NCI-H1694 (cell line): ENCODE data around the gene QTRT2.

Experiments
- DNase-seq: peaks from one replicate; lab custom pipeline; 2025; lab: John Stamatoyannopoulos, UW

The QTRT2 gene

GRCh38 chr3:114078126-114078525, 21.6 kb downstream of the QTRT2 start:
- DNase-seq, result no peak

GRCh38 chr3:114079761-114080160, 23.2 kb downstream of the QTRT2 start:
- DNase-seq, result no peak

DNA sequence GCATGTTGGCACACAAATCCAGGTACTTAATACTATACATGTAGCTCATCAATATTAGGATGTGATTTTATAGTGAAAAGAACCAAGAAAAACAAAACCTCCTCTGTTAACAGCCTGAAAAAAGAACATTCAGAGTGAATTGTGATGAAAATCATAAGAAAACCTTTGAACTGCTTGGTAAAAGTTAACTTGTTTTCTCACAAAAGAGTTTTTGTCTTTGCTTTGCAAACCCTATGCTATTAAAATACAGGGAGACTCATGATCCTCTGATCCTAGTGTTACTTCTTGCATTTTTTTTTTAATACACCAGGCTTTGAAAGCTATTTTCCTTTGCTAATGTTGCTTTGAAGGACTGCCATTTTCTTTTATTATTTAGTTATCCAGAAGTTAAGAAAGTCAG, 23.7 kb downstream of the QTRT2 start:
- DNase-seq, result no peak

DNA sequence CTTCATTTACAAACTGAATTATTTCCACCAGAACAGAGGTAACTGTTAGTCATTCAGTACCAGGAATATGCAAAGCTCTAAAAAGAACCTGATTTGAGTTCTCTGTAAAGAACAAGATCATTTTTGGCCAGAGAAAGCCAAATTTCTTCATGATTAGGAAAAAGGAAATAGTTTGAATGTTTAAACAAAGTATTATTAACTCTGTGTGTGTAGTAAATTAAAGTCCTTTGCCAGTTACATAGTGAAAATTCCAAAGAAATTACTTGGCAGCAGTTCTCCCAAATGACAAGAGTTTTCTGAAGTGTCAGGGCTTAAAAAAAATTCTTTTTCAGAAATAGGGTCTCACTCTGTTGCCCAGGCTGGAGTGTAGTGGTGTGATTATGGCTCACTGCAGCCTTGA, 24.5 kb downstream of the QTRT2 start:
- no peak for DNase-seq

GRCh38 chr3:114083112-114083511, 26.6 kb downstream of the QTRT2 start:
- no peak for DNase-seq

GRCh38 chr3:114086356-114086755, 29.8 kb downstream of the QTRT2 start:
- no peak for DNase-seq

GRCh38 chr3:114089675-114090074, 33.1 kb downstream of the QTRT2 start:
- no peak for DNase-seq

DNA sequence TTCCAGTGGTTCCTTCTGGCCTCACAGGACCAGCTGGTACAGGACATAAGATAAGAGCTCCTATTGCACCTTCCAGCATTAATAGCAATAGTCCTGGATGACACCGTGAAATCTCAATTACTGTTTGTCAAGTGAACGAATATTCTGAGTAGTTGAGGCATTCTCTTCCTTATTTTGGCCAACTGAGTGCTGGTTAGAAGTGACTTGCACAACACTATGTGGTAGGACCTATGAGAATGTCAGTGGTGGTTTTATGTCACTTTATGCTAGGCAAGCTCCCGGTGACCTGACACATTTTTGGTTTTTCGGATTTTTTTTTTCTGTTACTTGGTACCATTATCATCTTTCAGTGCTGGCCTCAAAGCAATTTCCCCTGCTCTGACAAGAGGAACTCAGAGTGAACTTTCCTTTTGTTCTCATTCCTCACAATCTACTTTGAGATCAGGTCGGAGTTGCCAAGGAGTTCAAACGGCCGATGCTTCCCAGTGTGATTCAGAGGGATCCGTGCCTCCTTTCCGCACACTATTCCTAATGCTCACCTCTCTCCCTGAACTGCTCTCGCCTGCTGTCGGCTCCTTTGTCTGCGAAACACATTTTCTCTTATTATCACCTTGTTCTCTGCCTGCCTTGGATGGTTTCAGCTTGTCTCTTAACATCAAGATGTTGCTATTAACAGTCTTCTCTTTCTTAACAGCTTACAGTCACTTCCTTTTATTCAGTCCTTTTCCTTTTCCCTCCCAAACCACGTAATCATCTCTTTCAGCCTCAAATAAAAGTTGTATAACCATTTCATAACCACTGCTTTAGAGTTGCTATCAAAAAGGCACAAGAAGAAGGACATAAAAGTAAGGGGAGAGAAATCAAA, 35.8 kb downstream of the QTRT2 start:
- DNase-seq, result no peak

DNA sequence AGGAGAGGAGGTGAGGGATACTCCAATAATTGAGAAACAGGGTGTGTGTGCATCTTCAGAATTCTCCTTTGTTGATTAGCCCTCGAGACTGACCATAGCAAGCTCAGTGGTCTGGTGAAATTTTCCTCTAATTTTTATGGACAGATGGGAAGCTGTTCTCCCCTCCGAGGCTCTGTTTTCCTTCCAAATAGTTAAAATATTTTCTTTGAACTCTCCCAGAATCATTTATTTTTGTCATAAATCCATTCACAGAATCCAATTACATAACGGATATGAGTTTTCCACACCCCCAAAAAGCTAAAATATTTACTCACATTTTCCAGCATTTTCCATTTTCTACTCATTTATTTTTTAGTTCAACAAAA, 36.5 kb downstream of the QTRT2 start:
- no peak for DNase-seq

DNA sequence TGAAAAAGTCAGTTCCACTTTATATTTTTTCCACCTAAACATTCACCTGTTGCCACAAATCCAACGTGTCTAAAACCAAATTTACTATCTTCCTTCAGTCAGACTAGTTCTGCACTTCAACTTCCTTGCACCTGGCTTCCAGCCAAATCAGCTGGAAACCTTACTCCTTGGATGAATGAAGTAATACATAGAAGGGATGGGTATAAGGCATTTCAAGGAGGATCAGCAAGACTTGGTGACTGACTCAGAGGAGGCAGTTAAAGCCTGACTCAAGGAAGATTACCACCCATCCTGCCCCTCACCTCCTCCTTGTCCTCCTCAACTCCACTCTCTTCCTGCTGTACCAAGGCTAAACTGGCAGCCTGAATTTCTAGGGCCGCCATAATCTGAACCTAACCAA, 37.1 kb downstream of the QTRT2 start:
- DNase-seq, result no peak

- DNase-seq, result no peak
Measured at GRCh38 chr3:114095796-114096195, 39.3 kb downstream of the QTRT2 start.

- DNase-seq, result no peak
Measured at GRCh38 chr3:114101101-114101500, 44.6 kb downstream of the QTRT2 start.

DNA sequence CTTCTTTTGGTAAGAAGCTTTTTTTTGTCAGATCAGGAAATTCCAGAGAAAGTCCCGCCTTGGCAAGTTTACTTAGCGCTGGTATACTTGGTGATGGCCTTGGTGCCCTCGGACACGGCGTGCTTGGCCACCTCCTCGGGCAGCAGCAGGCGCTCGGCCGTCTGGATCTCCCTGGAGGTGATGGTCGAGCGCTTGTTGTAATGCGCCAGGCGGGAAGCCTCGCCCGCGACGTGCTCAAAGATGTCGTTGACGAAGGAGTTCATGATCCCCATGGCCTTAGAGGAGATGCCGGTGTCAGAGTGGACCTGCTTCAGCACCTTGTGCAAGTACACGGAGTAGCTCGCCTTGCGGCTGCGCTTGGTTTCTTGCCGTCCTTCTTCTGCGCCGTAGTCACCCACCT, 46.6 kb downstream of the QTRT2 start:
- DNase-seq, result no peak

DNA sequence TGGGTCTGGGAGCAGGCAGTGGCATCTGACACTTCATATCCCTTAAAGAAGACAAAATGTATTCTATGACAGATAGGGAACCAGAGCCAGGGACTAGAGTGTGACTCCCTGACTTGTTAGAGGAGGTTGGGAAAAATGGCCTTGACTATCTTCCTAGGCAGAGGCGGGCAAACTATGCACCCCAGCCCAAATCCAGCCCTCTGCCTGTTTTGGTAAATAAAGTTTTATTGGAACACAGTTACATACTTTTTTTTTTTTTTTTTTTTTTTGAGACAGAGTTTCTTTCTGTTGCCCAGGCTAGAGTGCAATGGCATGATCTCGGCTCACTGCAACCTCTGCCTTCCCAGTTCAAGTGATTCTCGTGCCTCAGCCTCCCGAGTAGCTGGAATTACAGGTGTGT, 47.3 kb downstream of the QTRT2 start:
- DNase-seq, result no peak

GRCh38 chr3:114104414-114104813, 47.9 kb downstream of the QTRT2 start:
- no peak for DNase-seq

GRCh38 chr3:114108137-114108536, 51.6 kb downstream of the QTRT2 start:
- DNase-seq, result no peak

DNA sequence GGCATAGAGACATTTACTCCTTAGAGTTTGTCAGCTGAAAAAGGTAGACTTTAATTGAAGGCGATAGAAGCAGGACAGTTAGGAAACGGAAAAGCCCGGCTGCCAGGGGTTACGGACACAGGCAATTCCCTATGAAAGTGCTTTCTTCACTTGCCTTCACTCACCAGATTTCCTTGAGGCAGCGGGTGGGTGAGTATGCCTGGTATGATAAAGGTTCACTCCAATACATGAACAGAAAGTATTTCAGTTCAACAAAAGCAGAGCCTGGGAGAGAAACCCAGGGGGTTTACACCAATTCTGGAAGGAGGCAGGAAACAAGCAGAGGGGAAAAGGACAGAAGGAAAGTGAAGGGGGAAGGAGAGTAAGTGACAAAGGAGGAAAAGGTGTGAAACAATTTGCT, 53.9 kb downstream of the QTRT2 start:
- no peak for DNase-seq

GRCh38 chr3:114111060-114111770, 54.7 kb downstream of the QTRT2 start:
- DNase-seq, result no peak

GRCh38 chr3:114112696-114113095, 56.2 kb downstream of the QTRT2 start:
- no peak for DNase-seq

GRCh38 chr3:114114719-114115118, 58.2 kb downstream of the QTRT2 start:
- DNase-seq, result no peak

- DNase-seq, result no peak
Measured at GRCh38 chr3:114115143-114115542, 58.6 kb downstream of the QTRT2 start.

- DNase-seq, result no peak
Measured at GRCh38 chr3:114119776-114120175, 63.2 kb downstream of the QTRT2 start.

DNA sequence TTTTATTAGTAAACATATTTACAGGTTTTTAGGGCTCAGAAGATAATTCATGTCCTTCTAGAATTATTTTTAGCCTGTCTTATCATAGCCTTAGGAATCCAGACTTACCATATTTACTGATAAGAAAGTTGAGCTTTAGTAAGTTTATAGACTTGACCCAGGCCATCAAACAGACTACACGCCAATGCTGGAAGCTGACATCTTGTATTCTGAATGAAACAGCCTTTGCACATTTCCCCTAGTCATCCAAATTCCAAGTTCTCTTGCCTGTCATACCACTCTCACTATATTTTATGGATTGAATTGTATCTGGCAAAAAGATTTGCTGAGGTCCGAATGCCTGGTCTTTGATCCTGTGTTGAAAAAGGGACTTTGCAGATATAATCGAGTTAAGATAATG, 63.7 kb downstream of the QTRT2 start:
- DNase-seq, result no peak
